HG02763 (cell line): ENCODE results near the gene CACNA1H.
"Not testable (repeated sequence)": the region's sequence is repeated elsewhere in the genome, so short reads cannot be mapped to it uniquely, and the experiment has no call there.

Experiments
- ATAC-seq: cut with Tn5 transposase; IDR thresholded peaks from one replicate; pipeline ENCODE4 v1.9.1; 2021; ENCODE audit warnings: mild to moderate bottlenecking, moderate library complexity; ENCODE audit not compliant: unreplicated experiment

CACNA1H gene

GRCh38 chr16:1173788-1174451, 21.0 kb downstream of the CACNA1H start:
- no peak for ATAC-seq

GRCh38 chr16:1174477-1175357, 21.8 kb downstream of the CACNA1H start:
- ATAC-seq, result no peak

GRCh38 chr16:1175566-1176279, 22.8 kb downstream of the CACNA1H start:
- no peak for ATAC-seq

- no peak for ATAC-seq
Measured at GRCh38 chr16:1176280-1176897, 23.5 kb downstream of the CACNA1H start.

- ATAC-seq, result no peak
Measured at GRCh38 chr16:1177053-1177452, 24.1 kb downstream of the CACNA1H start.

- no peak for ATAC-seq
Measured at GRCh38 chr16:1177750-1178149, 24.8 kb downstream of the CACNA1H start.

- ATAC-seq, result no peak
Measured at GRCh38 chr16:1178295-1178910, 25.5 kb downstream of the CACNA1H start.

- no peak for ATAC-seq
Measured at GRCh38 chr16:1180549-1181403, 27.9 kb downstream of the CACNA1H start.

GRCh38 chr16:1181404-1182315, 28.8 kb downstream of the CACNA1H start:
- ATAC-seq, result no peak

- no peak for ATAC-seq
Measured at GRCh38 chr16:1182316-1182671, 29.4 kb downstream of the CACNA1H start.

- no peak for ATAC-seq
Measured at GRCh38 chr16:1182950-1183907, 30.3 kb downstream of the CACNA1H start.

GRCh38 chr16:1184156-1184868, 31.4 kb downstream of the CACNA1H start:
- ATAC-seq, result no peak

- ATAC-seq, result no peak
Measured at GRCh38 chr16:1184980-1185379, 32.1 kb downstream of the CACNA1H start.

- not testable (repeated sequence) for ATAC-seq
Measured at GRCh38 chr16:1185460-1186207, 32.7 kb downstream of the CACNA1H start.

- ATAC-seq, result no peak
Measured at GRCh38 chr16:1188432-1189189, 35.7 kb downstream of the CACNA1H start.

- ATAC-seq, result no peak
Measured at GRCh38 chr16:1189455-1189854, 36.5 kb downstream of the CACNA1H start.
